GM12892 (cell line): ENCODE data around the gene PRKAG3.

Experiments used
- DNase-seq: peaks from one replicate; pipeline ENCODE4 v3.0.0; 2011; ENCODE audit not compliant: insufficient read length
- FAIRE-seq: peaks from 2 replicates; lab custom pipeline; 2011; peaks lifted over from hg19 to GRCh38; lab: Jason Lieb, UNC
- POLR2A ChIP-seq: IDR thresholded peaks from 2 replicates; pipeline ENCODE4 v1.6.1; 2011; ENCODE audit warnings: low read depth, low read length, control low read depth
- POLR2AphosphoS5 ChIP-seq: IDR thresholded peaks from 2 replicates; pipeline ENCODE4 v1.6.1; 2011; ENCODE audit warnings: low read depth, low read length, control low read depth
- TAF1 ChIP-seq: IDR thresholded peaks from 2 replicates; pipeline ENCODE4 v1.6.1; 2011; ENCODE audit warnings: low read depth, mild to moderate bottlenecking, control low read depth, low read length, borderline replicate concordance

Gene PRKAG3

DNA sequence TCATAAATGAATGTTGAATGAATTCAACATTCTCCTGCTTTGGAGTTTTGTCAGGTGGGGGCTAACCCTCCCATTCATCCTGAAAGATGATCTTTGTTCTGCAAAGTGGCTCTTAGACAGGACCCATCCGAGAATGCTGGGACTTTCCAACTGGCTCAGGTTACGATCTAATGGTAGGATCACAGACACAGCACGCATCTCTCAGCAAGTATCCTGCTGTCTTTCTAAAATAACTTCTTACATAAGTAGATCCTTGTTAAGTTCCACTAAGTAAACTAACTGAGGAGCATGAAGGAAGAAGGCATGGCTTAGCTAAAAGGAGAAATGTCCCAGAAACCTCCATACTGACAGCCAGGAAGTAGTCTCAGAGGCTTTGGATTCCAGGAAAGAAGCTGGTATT, 26.0 kb downstream of the PRKAG3 start:
- FAIRE-seq: peak; percentile 57
- DNase-seq: no peak

DNA sequence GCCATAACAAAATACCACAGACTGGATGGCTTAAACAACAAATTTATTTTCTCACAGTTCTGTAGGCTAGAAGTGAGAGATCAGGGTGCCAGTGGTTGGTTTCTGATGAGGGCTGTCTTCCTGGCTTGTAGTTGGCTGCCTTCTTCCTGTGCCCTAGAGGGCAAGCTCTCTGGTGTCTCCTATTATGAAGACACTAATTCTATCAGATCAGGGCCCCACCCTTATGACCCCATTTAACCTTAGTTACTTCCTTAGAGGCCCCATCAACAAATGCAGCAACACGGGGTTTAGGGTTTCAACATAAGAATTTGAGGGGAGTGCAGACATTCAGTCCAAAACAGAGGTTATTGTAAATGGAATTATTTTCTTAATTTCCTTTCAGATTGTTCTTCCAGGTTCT, 26.8 kb downstream of the PRKAG3 start:
- DNase-seq: no peak
- TF ChIP-seq POLR2AphosphoS5 (no peak), TAF1 (no peak), POLR2A (no peak)
- FAIRE-seq: no peak

More for the DNA sequence above, 26.0 kb downstream of the PRKAG3 start:
- no peak for TF ChIP-seq POLR2AphosphoS5
- TF ChIP-seq TAF1: no peak
- no peak for TF ChIP-seq POLR2A

DNA sequence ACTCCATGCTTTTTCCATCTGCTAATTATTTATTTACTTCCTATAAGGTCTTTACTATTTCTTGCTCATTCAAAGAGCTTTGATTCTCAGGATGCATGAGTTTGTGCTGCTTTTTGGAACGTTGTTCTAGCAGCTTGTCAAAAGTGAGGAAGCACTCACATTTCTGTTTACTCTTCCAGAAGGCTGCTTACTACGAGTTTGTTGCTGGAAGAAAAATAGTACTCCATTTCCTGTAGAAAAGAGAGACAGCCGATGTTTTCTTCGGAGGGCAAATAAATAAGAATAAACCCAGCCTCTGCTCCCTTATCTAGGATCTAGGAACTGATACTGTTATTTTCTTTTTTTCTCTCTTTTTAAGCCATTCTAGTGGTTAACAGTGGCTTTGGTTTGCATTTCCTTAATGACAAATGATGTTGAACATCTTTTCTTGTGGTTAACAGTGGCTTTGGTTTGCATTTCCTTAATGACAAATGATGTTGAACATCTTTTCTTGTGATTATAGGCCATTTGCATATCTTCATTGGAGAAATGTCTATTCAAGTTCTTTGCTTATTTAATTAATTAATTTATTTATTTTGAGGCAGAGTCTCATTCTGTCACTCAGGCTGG, 29.1 kb downstream of the PRKAG3 start:
- FAIRE-seq (peak; percentile 65), DNase-seq (no peak)
- TF ChIP-seq TAF1 (no peak), POLR2AphosphoS5 (no peak), POLR2A (no peak)

DNA sequence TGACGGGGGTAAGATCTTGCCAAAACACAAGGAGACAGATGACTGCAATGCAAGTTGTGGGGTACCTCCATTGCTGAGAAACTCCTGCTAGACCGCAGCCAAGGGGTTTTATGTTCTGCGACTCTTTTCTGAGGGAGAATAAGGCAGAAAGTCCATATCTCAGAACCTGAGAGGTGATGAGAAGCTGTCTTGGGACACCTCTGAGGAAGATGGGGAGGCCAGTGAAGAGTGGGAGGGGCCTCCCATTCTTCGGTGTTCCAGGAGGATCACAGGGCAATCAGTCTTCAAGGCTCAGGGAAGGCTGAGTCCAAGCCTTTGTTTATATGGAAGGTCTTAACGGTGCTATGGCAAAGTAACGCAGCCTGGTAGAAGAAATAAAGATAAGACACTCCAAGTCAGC, 31.6 kb downstream of the PRKAG3 start:
- DNase-seq (no peak), FAIRE-seq (no peak)
- TF ChIP-seq POLR2A (no peak), TAF1 (no peak)

DNA sequence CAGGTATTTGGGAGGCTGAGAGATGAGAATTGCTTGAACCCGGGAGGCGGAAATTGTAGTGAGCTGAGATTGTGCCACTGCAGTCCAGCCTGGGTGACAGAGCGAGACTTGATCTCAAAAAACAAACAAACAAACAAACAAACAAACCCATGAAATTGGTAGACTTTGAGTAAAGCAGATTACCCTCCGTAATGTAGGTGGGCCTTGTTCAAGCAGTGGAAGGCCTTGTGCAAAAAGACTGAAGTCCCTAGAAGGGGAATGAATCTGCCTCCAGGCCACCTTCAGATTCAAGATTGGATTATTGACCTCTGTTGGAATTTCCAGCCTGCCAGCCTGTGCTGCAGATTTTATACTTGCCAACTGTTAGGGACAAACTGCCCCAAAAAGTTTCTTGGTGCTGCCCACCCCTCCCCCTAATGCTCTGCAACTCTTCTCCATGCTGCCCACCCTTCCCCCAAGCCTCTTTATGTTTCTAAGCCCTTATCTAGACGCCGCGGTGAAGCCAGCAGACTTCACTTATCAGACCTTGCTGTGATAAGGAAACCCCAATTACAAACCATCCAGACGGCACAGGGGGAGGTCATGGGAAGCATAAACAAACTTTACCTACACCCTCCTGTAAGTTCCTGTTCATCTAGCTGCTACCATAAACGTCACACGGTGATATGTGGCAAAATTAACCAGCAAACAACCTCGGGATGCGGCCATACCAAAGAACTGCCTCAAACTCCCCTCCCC, 32.7 kb downstream of the PRKAG3 start:
- FAIRE-seq (no peak), DNase-seq (no peak)
- TF ChIP-seq TAF1 (no peak), POLR2AphosphoS5 (no peak), POLR2A (no peak)

DNA sequence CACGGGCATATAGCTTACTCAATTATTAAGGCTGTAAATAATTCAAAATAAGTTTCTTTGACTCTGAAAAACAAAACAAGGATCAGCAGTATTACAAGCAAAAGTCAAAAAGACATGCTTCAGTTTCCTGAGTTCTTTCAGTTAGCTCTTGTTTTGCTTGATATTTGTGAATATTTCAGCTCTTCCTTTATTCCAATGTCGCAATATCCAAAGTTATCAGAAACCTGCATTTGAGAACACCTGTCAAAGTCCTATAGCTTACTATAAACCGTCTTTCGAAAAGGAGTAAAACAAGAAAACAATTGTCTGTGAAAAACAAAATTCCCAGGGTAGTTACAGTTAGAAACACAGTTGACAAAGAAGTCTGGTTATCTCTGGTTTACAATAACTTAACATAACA, 34.9 kb downstream of the PRKAG3 start:
- TF ChIP-seq POLR2AphosphoS5 (no peak), TAF1 (no peak), POLR2A (no peak)
- FAIRE-seq: no peak
- no peak for DNase-seq

DNA sequence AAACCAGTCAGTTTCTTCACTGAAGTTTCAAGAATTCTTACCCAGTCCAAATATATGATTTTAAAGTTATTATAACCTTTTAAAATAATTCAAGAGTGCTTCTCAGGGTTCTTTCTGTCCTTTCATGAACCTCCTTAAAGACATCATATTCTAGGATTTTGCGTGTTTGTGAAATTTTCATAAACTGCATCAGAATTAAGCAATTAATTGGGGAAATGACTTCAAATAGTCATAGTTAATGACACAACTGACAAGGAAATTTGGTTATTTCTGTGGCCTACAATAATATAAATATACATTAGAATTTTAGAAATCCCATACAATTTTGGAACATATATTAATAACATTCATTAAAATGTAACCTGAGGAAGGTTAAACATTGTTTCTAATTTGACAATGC, 39.2 kb downstream of the PRKAG3 start:
- no peak for TF ChIP-seq TAF1
- no peak for TF ChIP-seq POLR2A
- TF ChIP-seq POLR2AphosphoS5: no peak
- FAIRE-seq (no peak), DNase-seq (no peak)

DNA sequence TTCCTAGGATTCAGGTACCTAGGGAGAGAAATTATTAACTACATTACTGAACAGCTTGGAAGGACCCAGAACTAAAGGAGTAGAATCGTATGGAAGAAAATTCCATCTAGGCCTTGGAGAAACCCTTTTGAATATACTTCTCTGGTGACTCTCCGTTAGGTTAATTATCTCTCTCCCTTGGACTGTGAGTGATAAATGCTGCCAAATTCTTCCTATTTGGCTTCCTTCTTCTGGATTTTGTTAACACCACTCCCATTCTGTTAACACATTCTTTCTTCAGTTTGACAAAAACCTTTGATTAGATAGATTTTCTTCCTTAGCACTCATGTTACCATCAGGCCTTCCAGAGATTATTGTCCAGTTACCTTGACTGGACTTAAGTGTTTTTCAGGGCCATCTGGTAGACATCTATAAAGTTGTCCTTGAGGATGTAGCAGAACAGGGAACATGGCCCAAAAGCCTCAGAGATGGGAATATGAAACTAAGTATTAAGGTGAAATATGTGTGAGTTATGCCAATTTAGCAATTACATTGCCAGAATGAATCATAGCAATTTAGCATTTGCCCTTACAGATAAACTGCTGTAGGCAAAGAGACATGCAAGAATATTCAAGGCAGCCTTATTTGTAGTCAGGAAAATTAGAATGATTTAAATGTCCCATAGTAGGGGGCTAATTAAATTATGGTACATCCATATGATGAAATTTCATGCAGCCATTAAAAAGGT, 42.9 kb downstream of the PRKAG3 start:
- no peak for TF ChIP-seq POLR2A
- no peak for TF ChIP-seq TAF1
- TF ChIP-seq POLR2AphosphoS5: no peak
- FAIRE-seq (no peak), DNase-seq (no peak)

DNA sequence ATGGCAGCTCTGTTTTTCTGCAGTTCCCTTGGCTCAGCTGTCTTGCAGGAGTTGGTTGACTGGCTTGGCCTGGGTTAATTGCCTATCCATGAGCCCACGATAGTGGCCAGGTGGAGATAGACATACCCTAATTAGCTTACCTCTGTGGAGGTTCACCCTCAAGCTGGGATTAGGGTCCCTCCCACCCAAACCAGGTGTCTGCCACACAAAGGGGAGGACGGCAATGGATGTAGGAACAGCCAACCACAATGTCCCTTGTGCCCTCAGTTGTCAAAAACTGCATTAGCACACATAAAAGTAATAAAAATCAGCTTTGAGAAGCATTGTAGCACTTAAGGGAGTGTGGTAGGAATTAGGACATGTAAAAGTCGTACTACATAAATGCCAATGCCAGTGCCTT, 45.5 kb downstream of the PRKAG3 start:
- FAIRE-seq (no peak), DNase-seq (no peak)
- no peak for TF ChIP-seq POLR2A
- TF ChIP-seq TAF1: no peak
- TF ChIP-seq POLR2AphosphoS5: no peak

DNA sequence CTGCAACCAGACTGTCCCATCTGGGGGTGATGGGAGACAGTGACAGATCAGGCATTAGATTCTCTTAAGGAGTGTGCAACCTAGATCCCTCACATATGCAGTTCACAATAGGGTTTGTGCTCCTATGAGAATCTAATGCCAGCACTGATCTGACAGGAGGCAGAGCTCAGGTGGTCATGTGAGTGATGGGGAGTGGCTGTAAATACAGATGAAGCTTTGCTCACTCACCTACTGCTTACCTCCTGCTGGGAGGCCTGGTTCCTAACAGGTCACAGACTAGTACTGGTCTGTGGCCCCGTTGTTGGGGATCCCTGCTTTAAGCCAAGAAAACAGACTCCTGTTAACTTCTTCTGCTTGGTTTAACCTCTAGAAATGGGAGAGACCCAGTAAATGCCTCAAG, 46.5 kb downstream of the PRKAG3 start:
- TF ChIP-seq POLR2A (no peak), TAF1 (no peak), POLR2AphosphoS5 (no peak)
- FAIRE-seq: no peak
- no peak for DNase-seq

DNA sequence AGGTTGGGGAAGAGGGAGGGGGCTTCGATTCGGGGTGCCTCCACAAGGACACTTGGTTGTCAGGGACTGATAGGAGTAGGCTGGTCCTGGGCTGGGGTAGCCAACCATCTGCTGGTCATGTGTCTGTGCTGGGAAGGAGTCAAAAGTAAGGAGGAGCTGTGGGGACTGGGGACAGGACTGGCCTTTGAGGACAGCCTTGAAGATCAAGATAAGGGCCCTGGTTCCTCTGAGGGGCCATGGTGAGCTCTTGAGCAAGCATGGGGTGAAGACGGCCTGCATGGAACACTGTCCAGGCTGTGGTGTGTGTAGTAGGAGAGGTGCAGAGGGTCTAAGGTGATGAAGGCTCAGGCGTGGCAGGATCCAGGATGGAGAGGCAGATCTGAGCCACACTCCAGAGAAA, 47.9 kb downstream of the PRKAG3 start:
- no peak for FAIRE-seq
- TF ChIP-seq TAF1 (no peak), POLR2AphosphoS5 (no peak), POLR2A (no peak)
- no peak for DNase-seq
